Mesenteric fat pad (tissue), 1 donor: Measurements from ENCODE around the gene ATXN2. TPM values are rescaled to one million over a fixed set of nuclear protein-coding genes. Genes with fewer than 3 reads are reported as not detected.

Experiments used
- DNase-seq: peaks from one replicate; pipeline ENCODE4 v3.0.0-alpha.2; 2020; ENCODE audit warnings: low spot score
- total RNA-seq: library from RNA; stranded (reverse); fragmentation: NEBNext Ultra II Directional; extraction: Animal tissue kit (Norgen Biotek cat#: 25700); gene quantifications from one replicate; pipeline ENCODE4 v1.2.1, GENCODE V29; 2021
- donor health status: DM: yes; HTN: yes; CAD: no.

ATXN2 gene
- total RNA-seq, 1 donor from 2014 or later: 82.1 TPM

- no peak for DNase-seq
Observed at GRCh38 chr12:111451649-111452129, 147.4 kb downstream of the ATXN2 start.

- DNase-seq: no peak
Observed at GRCh38 chr12:111451232-111451631, 147.9 kb downstream of the ATXN2 start.

- no peak for DNase-seq
Observed at GRCh38 chr12:111450676-111451075, 148.4 kb downstream of the ATXN2 start.

- no peak for DNase-seq
Observed at GRCh38 chr12:111448846-111449790, 150.0 kb downstream of the ATXN2 start.

GRCh38 chr12:111448266-111448830 lies 150.8 kb downstream of the ATXN2 start:
- DNase-seq: no peak

GRCh38 chr12:111447571-111448265 lies 151.4 kb downstream of the ATXN2 start:
- peak; percentile 82 for DNase-seq

GRCh38 chr12:111446631-111447570 lies 152.2 kb downstream of the ATXN2 start:
- DNase-seq: peak; percentile 65

GRCh38 chr12:111445726-111446581 lies 153.2 kb downstream of the ATXN2 start:
- DNase-seq: peak; percentile 85

GRCh38 chr12:111444925-111445725 lies 154.0 kb downstream of the ATXN2 start:
- peak; percentile 88 for DNase-seq

- no peak for DNase-seq
Observed at GRCh38 chr12:111444314-111444924, 154.7 kb downstream of the ATXN2 start.

GRCh38 chr12:111443586-111443985 lies 155.5 kb downstream of the ATXN2 start:
- peak; percentile 60 for DNase-seq

- DNase-seq: peak; percentile 41
Observed at GRCh38 chr12:111443086-111443485, 156.0 kb downstream of the ATXN2 start.

- peak; percentile 88 for DNase-seq
Observed at GRCh38 chr12:111442301-111443045, 156.6 kb downstream of the ATXN2 start.

- peak; percentile 39 for DNase-seq
Observed at GRCh38 chr12:111441107-111441928, 157.8 kb downstream of the ATXN2 start.

GRCh38 chr12:111440631-111441030 lies 158.5 kb downstream of the ATXN2 start:
- peak; percentile 55 for DNase-seq

GRCh38 chr12:111440152-111440551 lies 159.0 kb downstream of the ATXN2 start:
- no peak for DNase-seq
